ENCODE data around the gene PFKL. TPM values are rescaled to one million over a fixed set of nuclear protein-coding genes. Genes with fewer than 3 reads are reported as not detected.

Gene PFKL
- total RNA-seq, 1 donor, result 106 TPM

GRCh38 chr21:44328242-44328895, 28.5 kb downstream of the PFKL start:
- no peak overlapping the region for H3K4me3 ChIP-seq (ENCODE audit: low read depth, low read length)
- TF ChIP-seq CTCF (IDR thresholded peaks at IDR 0.05; ENCODE audit: insufficient read depth, low read depth, low read length), result no peak
- no peak for DNase-seq (ENCODE audit: low read depth)

DNA sequence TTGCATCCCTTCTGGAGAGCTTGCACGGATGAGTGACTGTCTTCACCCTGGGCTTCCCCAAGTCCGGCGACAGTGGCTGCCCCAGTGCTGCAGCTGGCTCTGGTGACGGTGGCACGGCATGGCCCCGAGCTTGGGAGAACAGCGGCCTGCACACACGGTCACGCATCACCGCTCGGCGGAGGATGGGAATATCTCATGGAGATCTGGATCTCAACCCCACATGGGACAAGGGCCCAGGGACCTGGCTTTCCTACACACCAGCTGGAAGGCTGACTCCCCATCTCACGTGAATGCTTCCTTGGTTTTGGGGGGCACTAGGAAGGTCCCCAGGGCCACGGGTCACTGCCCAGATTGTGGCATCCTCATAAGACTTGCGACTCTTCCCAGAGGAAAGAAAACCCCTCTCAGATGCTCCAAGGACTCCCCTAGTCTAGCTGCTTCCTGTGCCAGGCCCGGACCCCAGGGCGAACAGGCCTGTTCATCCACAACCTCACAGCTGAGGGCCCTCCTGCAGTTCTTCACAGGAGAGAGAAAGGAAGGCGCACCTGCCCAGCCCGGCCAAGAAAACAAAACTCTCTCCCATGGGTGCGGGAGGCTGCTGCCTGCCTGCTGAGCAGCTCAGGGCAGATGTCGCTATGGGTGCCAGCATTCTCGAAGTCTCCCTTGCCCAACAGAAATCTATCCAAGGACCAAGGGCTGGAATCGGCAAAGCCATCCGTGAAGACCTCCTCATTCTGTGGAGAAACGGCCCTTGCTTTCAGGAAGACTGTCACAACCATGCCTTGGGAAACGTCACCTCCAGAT, 29.4 kb downstream of the PFKL start:
- no peak for TF ChIP-seq CTCF (IDR thresholded peaks at IDR 0.05; ENCODE audit: insufficient read depth, low read depth, low read length)
- no peak for DNase-seq (ENCODE audit: low read depth)
- no peak overlapping the region for H3K4me3 ChIP-seq (ENCODE audit: low read depth, low read length)

GRCh38 chr21:44329971-44330681, 30.3 kb downstream of the PFKL start:
- no peak for TF ChIP-seq CTCF (IDR thresholded peaks at IDR 0.05; ENCODE audit: insufficient read depth, low read depth, low read length)
- H3K4me3 ChIP-seq (ENCODE audit: low read depth, low read length), result no peak overlapping the region
- DNase-seq (ENCODE audit: low read depth), result no peak

DNA sequence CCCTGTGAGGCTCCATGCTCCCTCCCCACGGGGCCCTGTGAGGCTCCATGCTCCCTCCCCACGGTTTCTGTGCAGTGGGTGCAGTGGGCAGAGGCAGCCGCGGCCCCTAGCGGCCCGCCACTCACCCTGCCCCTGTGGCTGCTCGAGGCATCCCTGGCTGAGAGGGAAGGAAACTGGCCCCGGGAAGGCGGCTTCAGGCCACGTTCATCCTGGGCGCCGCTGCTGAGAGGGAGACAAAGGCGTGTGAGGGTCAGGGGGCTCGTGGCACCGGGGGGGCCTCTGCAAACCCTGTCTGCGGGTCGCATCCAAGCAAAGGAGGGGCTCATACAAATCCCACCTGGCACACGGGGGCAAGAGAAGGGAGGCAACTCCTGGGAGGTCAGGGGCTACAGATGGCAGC, 30.8 kb downstream of the PFKL start:
- no peak for DNase-seq (ENCODE audit: low read depth)
- no peak for TF ChIP-seq CTCF (IDR thresholded peaks at IDR 0.05; ENCODE audit: insufficient read depth, low read depth, low read length)
- no peak overlapping the region for H3K4me3 ChIP-seq (ENCODE audit: low read depth, low read length)

- DNase-seq (ENCODE audit: low read depth), result no peak
- no peak for TF ChIP-seq CTCF (IDR thresholded peaks at IDR 0.05; ENCODE audit: insufficient read depth, low read depth, low read length)
- no peak overlapping the region for H3K4me3 ChIP-seq (ENCODE audit: low read depth, low read length)
These were observed 31.4 kb downstream of the PFKL start for GRCh38 chr21:44331209-44331608.

- DNase-seq (ENCODE audit: low read depth), result peak; percentile 45
- no peak overlapping the region for H3K4me3 ChIP-seq (ENCODE audit: low read depth, low read length)
- no peak for TF ChIP-seq CTCF (IDR thresholded peaks at IDR 0.05; ENCODE audit: insufficient read depth, low read depth, low read length)
These were observed 31.9 kb downstream of the PFKL start for GRCh38 chr21:44331650-44332307.

All from fibroblast of villous mesenchyme (primary cell).